AG04450 (cell line): ENCODE results near the gene SPATA7. TPM values are rescaled to one million over a fixed set of nuclear protein-coding genes. Genes with fewer than 3 reads are reported as not detected.

Experiments used
- CTCF ChIA-PET: fragments of 300-600, 350-600 bp; formaldehyde crosslinking; extraction: SDS; loops from one replicate; lab custom pipeline; 2022; ENCODE audit warnings: antibody characterized with exemption, inconsistent platforms; lab: Charles Lee
- POLR2A ChIA-PET: fragments of 350-600 bp; formaldehyde crosslinking; extraction: SDS; loops from one replicate; lab custom pipeline; 2021; ENCODE audit warnings: antibody characterized with exemption, inconsistent platforms; lab: Yijun Ruan, JAX
- DNase-seq: peaks from one replicate; pipeline ENCODE4 v3.0.0-alpha.2; 2011; ENCODE audit warnings: low read depth, low spot score
- H3K27ac ChIP-seq: one replicate; pipeline ENCODE4 v1.5.1; 2012; ENCODE audit warnings: low read depth, low read length, control low read depth
- H3K27me3 ChIP-seq: one replicate; pipeline ENCODE4 v1.6.0; 2012; ENCODE audit warnings: low read length; ENCODE audit not compliant: control insufficient read depth, insufficient read depth
- H3K4me3 ChIP-seq: 2 replicates; pipeline ENCODE4 v1.5.1; 2011; ENCODE audit warnings: mild to moderate bottlenecking, low read depth, low read length, control low read depth
- H3K9me3 ChIP-seq: 2 replicates; pipeline ENCODE4 v1.5.1; 2012; ENCODE audit warnings: low read length; ENCODE audit not compliant: control insufficient read depth, insufficient read depth
- polyA plus RNA-seq: library from polyadenylated mRNA; depleted of rRNA; stranded (reverse); fragments of >200 nt; gene quantifications from 2 replicates; pipeline ENCODE4 v1.2.3, GENCODE V29; 2011; rRNA removed
- TF ChIP-seq, protein P1 (sequence below): IDR thresholded peaks from 2 replicates; pipeline ENCODE4 v1.5.1; 2011; ENCODE audit warnings: low read depth, low read length, control low read depth, inconsistent platforms

The SPATA7 gene
- polyA plus RNA-seq, 1 experiment = 22.7 TPM

DNA sequence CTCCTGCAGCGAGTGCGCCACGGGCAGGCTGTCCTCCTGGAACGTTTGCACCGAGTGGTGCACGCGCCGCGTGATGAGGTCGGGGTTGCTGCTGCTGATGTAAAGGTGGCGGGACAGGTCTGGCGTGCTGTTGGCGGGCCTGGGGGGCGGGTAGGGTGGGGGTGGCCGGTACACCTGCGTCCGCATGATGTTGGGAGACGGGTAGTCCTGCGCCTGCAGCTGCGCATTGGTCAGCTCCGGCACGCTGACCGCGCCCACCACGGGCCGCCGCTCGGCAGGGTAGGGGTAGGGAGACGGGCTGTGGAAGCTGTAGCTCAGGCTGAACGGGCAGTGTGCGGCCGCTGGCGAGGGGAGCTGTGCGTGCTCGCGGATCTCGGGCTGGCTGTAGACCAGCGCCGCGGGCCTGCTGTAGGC is 94.1 kb downstream of the SPATA7 start:
- no peak overlapping the region for H3K4me3 ChIP-seq
- TF ChIP-seq, protein P1, sequence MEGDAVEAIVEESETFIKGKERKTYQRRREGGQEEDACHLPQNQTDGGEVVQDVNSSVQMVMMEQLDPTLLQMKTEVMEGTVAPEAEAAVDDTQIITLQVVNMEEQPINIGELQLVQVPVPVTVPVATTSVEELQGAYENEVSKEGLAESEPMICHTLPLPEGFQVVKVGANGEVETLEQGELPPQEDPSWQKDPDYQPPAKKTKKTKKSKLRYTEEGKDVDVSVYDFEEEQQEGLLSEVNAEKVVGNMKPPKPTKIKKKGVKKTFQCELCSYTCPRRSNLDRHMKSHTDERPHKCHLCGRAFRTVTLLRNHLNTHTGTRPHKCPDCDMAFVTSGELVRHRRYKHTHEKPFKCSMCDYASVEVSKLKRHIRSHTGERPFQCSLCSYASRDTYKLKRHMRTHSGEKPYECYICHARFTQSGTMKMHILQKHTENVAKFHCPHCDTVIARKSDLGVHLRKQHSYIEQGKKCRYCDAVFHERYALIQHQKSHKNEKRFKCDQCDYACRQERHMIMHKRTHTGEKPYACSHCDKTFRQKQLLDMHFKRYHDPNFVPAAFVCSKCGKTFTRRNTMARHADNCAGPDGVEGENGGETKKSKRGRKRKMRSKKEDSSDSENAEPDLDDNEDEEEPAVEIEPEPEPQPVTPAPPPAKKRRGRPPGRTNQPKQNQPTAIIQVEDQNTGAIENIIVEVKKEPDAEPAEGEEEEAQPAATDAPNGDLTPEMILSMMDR = no peak
- no peak for DNase-seq
- peaks cover 14% of the 10 kb centered on the region; the same call in 1 of the 2 replicates for H3K9me3 ChIP-seq
- H3K27me3 ChIP-seq = no peaks in the 10 kb centered on the region
- ChIA-PET CTCF (interaction anchor here (0.9 to 2.4 kb wide), 2 partner anchors 12 to 290 kb away, joined by 3 to 17 read pairs; no protein-coding TSS in a partner anchor), POLR2A (no interaction called here)
- H3K27ac ChIP-seq = no peak overlapping the region

DNA sequence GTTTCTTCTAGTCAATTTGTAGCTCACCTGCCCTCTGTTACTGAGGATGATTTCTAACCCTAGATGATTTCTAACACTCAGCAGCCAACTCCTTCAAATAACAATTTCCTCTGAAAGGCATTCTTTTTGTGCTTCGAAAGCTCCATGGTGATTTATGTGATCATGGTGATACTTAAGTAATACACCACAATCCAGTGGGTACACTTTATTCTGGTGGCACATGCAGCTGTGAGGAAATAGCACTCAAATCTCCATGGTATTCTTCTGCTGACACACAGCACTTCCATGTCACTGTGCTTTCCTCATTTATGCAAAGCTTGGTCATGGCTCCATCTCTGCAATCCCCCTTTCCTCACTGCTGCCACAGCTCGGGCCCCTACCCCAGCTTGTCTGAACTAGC is 95.6 kb downstream of the SPATA7 start:
- H3K27ac ChIP-seq = no peak overlapping the region
- CTCF ChIA-PET = interaction anchor here (0.9 to 2.4 kb wide), 3 partner anchors 11 to 17 kb away, joined by 3 to 17 read pairs (median 4); no protein-coding TSS in a partner anchor
- TF ChIP-seq, protein P1 = no peak
- POLR2A ChIA-PET = no interaction called here
- no peak overlapping the region for H3K4me3 ChIP-seq
- peaks cover 14% of the 10 kb centered on the region; the same call in 1 of the 2 replicates for H3K9me3 ChIP-seq
- no peaks in the 10 kb centered on the region for H3K27me3 ChIP-seq
- DNase-seq = no peak

DNA sequence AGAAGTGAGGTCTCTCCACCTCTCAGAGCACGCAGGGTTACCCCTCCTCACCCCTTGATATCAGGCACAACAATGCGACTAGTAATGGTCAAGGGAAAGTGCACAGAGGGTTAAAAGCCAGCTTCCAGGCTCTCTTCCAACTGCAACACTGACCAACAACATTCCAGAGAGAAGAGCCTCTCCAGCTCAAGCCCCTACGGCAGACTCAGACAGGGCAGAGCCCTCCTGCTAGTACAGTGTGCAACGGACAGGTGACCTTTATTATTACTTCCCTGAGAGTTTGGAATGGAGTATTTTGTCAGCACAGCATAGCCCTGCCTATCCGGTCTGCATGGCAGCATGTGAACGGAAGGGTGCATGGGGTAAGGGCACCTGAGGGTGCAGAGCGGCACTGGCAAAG is 96.3 kb downstream of the SPATA7 start:
- DNase-seq = no peak
- Histone ChIP-seq H3K27me3 (no peaks in the 10 kb centered on the region), H3K9me3 (peaks cover 14% of the 10 kb centered on the region; the same call in 1 of the 2 replicates), H3K27ac (no peak overlapping the region), H3K4me3 (no peak overlapping the region)
- TF ChIP-seq, protein P1 = no peak
- CTCF ChIA-PET = interaction anchor here (1.3 to 2.4 kb wide), 2 partner anchors 10 to 11 kb away, joined by 3 to 17 read pairs; no protein-coding TSS in a partner anchor
- POLR2A ChIA-PET = no interaction called here

DNA sequence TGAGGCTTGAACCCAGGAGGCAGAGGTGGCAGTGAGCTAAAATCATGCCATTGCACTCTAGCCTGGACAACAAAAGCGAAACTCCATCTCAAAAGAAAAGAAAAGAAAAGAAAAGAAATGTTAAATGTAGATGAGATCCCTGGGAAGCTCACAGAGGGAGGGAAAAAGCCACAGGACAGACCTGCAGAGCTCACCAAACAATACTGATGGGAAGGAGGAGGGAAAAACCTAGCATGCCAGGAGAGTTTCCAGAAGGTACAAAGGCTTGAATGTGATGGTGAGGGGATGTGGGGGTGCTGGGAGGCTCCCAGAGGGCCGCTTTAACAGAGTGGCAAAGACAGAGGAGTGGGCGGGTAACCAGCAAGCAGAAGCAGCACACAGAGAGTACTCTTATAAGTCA is 97.1 kb downstream of the SPATA7 start:
- H3K27me3 ChIP-seq = no peaks in the 10 kb centered on the region
- DNase-seq = no peak
- H3K9me3 ChIP-seq = peaks cover 14% of the 10 kb centered on the region; the same call in 1 of the 2 replicates
- POLR2A ChIA-PET = no interaction called here
- CTCF ChIA-PET = interaction anchor here (1.3 kb wide), 1 partner anchor 11 kb away, joined by 3 read pairs; no protein-coding TSS in a partner anchor
- no peak overlapping the region for H3K27ac ChIP-seq
- no peak overlapping the region for H3K4me3 ChIP-seq
- TF ChIP-seq, protein P1 = no peak

Other genes with a start within 250 kb of the SPATA7 start
- not detected in 2 replicates for gene KCNK10, start 62.4 kb upstream of the SPATA7 start, polyA plus RNA-seq
- 15.8 and 16.0 TPM in 2 replicates for gene PTPN21, start 169.3 kb downstream of the SPATA7 start, polyA plus RNA-seq
- gene ZC3H14, start 177.4 kb downstream of the SPATA7 start, polyA plus RNA-seq = 99.8 and 102 TPM in 2 replicates